Body of pancreas (tissue), 4 donors: ENCODE measurements around the gene CPT2. TPM values are rescaled to one million over a fixed set of nuclear protein-coding genes. Genes with fewer than 3 reads are reported as not detected.
"Not testable (repeated sequence)": the region's sequence is repeated elsewhere in the genome, so short reads cannot be mapped to it uniquely, and the experiment has no call there.

Experiments used
- ATAC-seq: fragments of 150-250 bp; one replicate; pipeline ENCODE4 v1.9.1; 2016
- DNase-seq, 4 donors: peaks; one replicate each; pipeline ENCODE4 v3.0.0-alpha.2; 2019
- H3K27ac ChIP-seq, 4 donors: fragments of 200-600 bp; sonication (generic); 1 replicate in 3 of 4; 2 replicates in 1 of 4; pipeline versions ENCODE4 v1.5.1 to v1.6.1; 2016 to 2019; ENCODE audit warnings: mild to moderate bottlenecking in 1 of 4, mixed read lengths in 1 of 4, moderate library complexity in 1 of 4
- H3K27me3 ChIP-seq, 2 donors: fragments of 200-600 bp; sonication (generic); one replicate each; pipeline ENCODE4 v1.6.0; 2016; ENCODE audit warnings: mild to moderate bottlenecking in 1 of 2
- H3K36me3 ChIP-seq, 2 donors: fragments of 200-600 bp; sonication (generic); replicated peaks in 1 of 2; 2 replicates each; pipeline ENCODE4 v1.5.1; 2016; ENCODE audit warnings: low read depth in 2 of 2; ENCODE audit not compliant: insufficient read depth in 1 of 2
- H3K4me1 ChIP-seq: fragments of 200-600 bp; sonication (generic); one replicate; pipeline ENCODE4 v1.6.0; 2016
- H3K4me3 ChIP-seq, 2 donors: fragments of 200-600 bp; sonication (generic); 1 replicate in 1 of 2; 2 replicates in 1 of 2; pipeline ENCODE4 v1.5.1; 2016 to 2019
- H3K9me3 ChIP-seq, 3 donors: fragments of 200-600 bp; sonication (generic); 1 replicate in 2 of 3; 2 replicates in 1 of 3; pipeline ENCODE4 v1.5.1; 2016
- POLR2A ChIP-seq, 3 donors: fragments of 450-650 bp; IDR thresholded peaks; one replicate each; pipeline ENCODE4 v1.6.1; 2016; ENCODE audit warnings: antibody characterized with exemption in 3 of 3, mild to moderate bottlenecking in 2 of 3
- WGBS, 2 donors: methylation state at CpG; one replicate each; pipeline ENCODE4 v1.1.5; 2017; 5-methylcytosine and 5-hydroxymethylcytosine counted together
- intact Hi-C: fragments of 100-400 bp; cut with DNase I; formaldehyde crosslinking; loops from one replicate; pipeline ENCODE4 v1.15.1; 2023
- total RNA-seq, 2 donors: library from RNA; depleted of rRNA; stranded (reverse); fragments of >200 nt; gene quantifications; one replicate each; pipeline ENCODE4 v1.1.0, GENCODE V29; 2016
- TF ChIP-seq, protein P1 (sequence below), 7 experiments: fragments of 450-650 bp in 4 of 7; fragments of 200-600 bp in 3 of 7; sonication (generic) in 3 of 7; IDR thresholded peaks; one replicate each; pipeline ENCODE4 v1.5.1; 2016 to 2019; ENCODE audit warnings: antibody characterized with exemption in 7 of 7

The CPT2 gene
- total RNA-seq, 2 donors from 2014 or later = 14.5 to 15.6 TPM

- no peaks in the 10 kb centered on the region for H3K9me3 ChIP-seq
- ATAC-seq (peak; percentile 4), DNase-seq (no peak)
- H3K4me1 ChIP-seq = peaks cover 44% of the 10 kb centered on the region
- WGBS, 2 donors = 34 to 39% methylated on average over 9 of the region's 9 CpGs
- no peaks in the 10 kb centered on the region for H3K27me3 ChIP-seq
- H3K36me3 ChIP-seq = no peaks in the 10 kb centered on the region
- peak overlapping the region; percentile 3 to 95 (median 90) for H3K27ac ChIP-seq
- TF ChIP-seq POLR2A (IDR thresholded peaks at IDR 0.05) = no peak
- TF ChIP-seq, protein P1, sequence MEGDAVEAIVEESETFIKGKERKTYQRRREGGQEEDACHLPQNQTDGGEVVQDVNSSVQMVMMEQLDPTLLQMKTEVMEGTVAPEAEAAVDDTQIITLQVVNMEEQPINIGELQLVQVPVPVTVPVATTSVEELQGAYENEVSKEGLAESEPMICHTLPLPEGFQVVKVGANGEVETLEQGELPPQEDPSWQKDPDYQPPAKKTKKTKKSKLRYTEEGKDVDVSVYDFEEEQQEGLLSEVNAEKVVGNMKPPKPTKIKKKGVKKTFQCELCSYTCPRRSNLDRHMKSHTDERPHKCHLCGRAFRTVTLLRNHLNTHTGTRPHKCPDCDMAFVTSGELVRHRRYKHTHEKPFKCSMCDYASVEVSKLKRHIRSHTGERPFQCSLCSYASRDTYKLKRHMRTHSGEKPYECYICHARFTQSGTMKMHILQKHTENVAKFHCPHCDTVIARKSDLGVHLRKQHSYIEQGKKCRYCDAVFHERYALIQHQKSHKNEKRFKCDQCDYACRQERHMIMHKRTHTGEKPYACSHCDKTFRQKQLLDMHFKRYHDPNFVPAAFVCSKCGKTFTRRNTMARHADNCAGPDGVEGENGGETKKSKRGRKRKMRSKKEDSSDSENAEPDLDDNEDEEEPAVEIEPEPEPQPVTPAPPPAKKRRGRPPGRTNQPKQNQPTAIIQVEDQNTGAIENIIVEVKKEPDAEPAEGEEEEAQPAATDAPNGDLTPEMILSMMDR (IDR thresholded peaks at IDR 0.05) = no peak
- peak overlapping the region; percentile 57 to 89 for H3K4me3 ChIP-seq
- intact Hi-C loops = no loop called here
Measured at GRCh38 chr1:53196017-53196484, 573 bp upstream of the CPT2 start.

DNA sequence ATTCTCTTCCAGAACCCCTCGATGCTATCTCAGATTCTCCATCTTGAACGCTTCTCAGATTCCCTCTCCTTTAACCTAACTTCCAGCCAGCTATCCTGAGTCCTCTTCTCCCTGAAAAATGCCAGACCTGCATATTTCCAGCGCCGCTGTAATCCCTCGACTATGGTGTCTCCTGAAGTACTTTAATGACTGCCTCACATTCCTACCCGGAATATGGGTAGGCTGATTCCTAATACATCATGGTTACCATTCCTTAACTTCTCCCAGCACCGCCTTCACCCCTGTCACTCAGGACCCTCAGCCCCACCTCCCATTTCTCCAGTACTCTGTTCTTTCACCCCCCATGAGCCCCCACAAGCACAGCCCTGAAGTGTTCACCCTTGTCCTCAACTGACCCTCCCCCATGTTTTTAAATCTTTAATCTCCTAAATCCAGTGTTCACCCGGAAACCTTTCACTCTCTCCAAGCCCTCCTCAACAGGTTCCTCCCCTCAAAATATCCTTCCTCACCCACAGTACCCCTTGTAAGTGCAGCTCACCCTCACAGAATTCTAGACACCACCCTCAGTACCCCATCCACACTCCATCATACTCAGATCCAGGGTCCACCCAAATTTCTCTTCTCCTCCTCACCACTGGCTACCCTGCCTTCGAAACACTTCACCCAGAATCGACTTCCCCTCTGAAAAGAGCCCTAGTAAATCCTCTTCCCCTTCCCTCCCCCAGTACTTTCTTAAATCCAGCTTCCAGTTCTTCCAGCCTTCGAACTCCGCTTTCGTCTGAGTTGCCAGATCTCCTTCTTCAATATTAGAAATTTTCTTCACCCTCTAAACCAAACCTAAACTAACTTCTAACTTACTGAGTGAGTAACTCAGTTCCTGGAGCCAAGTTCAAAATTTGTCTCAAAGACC, 922 bp downstream of the CPT2 start:
- peaks cover 0 to 2% of the 10 kb centered on the region in 2 donors for H3K36me3 ChIP-seq

DNA sequence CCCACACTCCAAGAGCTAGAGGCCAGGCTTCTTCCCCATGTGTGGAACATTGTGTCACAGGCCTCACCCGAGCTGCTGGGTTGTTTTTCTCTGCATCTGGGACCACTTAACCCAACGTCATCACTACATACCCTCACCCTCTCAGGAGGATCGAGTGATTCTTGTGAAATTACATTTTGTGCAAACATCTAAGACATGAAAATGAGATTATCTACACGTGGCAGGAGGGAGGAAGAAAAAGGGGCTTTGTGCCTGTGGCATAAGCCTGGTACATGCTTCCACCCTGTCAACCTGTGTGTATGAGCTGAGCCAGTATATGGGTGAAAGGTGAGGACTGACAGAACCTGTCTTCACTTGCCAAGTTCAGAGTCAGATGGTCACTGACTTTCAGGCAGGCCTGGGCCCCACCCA, 1.6 kb downstream of the CPT2 start:
- Histone ChIP-seq H3K4me3 (no peak overlapping the region), H3K9me3 (no peaks in the 10 kb centered on the region), H3K27ac (peak overlapping the region in 3 of 4 donors; percentile 89 to 95 (median 91)), H3K36me3 (peaks cover 0 to 6% of the 10 kb centered on the region in 2 donors), H3K27me3 (no peaks in the 10 kb centered on the region), H3K4me1 (peaks cover 41% of the 10 kb centered on the region)
- TF ChIP-seq, protein P1 (IDR thresholded peaks at IDR 0.05) = no peak
- TF ChIP-seq POLR2A (IDR thresholded peaks at IDR 0.05) = peak in 1 of 3 donors; percentile 5
- 22 to 30% methylated on average over 4 of the region's 4 CpGs for WGBS, 2 donors
- no peak for ATAC-seq
- intact Hi-C loops = no loop called here
- no peak for DNase-seq

More for the DNA sequence above, 922 bp downstream of the CPT2 start:
- no peak for TF ChIP-seq POLR2A (IDR thresholded peaks at IDR 0.05)
- TF ChIP-seq, protein P1 (IDR thresholded peaks at IDR 0.05) = no peak
- peak overlapping the region; percentile 89 to 95 (median 92) for H3K27ac ChIP-seq
- WGBS, 2 donors = 26 to 33% methylated on average over 13 of the region's 13 CpGs
- peak; percentile 2 for ATAC-seq
- peak overlapping the region; percentile 57 to 89 for H3K4me3 ChIP-seq
- intact Hi-C loops = no loop called here
- no peak for DNase-seq
- H3K27me3 ChIP-seq = no peaks in the 10 kb centered on the region
- no peaks in the 10 kb centered on the region for H3K9me3 ChIP-seq
- H3K4me1 ChIP-seq = peaks cover 44% of the 10 kb centered on the region

DNA sequence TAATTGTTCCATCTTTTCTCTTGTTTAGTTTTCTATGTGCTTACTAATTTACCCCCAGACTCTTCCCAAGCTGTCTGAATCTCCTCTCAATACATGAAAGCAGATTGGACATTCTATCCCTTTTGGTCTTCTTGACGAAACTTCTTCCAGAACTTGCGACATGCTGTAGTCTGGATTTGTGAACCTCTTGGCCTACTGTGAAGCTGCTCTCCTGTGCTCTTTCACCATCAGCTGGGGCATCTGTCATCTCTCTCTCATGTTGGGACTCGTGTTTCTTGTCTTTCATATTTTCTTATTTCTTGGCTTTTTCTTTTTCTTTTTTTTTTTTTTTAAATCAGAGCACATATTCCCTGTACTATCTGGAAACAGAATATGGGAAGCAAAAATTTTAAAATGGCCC, 6.8 kb downstream of the CPT2 start:
- peaks cover 4 to 15% of the 10 kb centered on the region in 2 donors for H3K36me3 ChIP-seq
- 90 to 99% methylated on average over 3 of the region's 3 CpGs for WGBS, 2 donors

GRCh38 chr1:53205496-53205895, 8.9 kb downstream of the CPT2 start:
- peaks cover 4 to 24% of the 10 kb centered on the region in 2 donors for H3K36me3 ChIP-seq
- H3K9me3 ChIP-seq, intact Hi-C loops, H3K4me1 ChIP-seq, H3K27ac ChIP-seq, ATAC-seq, H3K4me3 ChIP-seq, H3K27me3 ChIP-seq, DNase-seq: not testable (repeated sequence)
- 95 to 100% methylated on average over 1 of the region's 1 CpG for WGBS, 2 donors

More for the DNA sequence above, 6.8 kb downstream of the CPT2 start:
- DNase-seq = no peak
- intact Hi-C loops = no loop called here
- Histone ChIP-seq H3K4me1 (peaks cover 13% of the 10 kb centered on the region), H3K27me3 (no peaks in the 10 kb centered on the region), H3K9me3 (no peaks in the 10 kb centered on the region), H3K27ac (no peak overlapping the region), H3K4me3 (no peak overlapping the region)
- TF ChIP-seq POLR2A (IDR thresholded peaks at IDR 0.05) = no peak
- TF ChIP-seq, protein P1 (IDR thresholded peaks at IDR 0.05) = no peak
- no peak for ATAC-seq

DNA sequence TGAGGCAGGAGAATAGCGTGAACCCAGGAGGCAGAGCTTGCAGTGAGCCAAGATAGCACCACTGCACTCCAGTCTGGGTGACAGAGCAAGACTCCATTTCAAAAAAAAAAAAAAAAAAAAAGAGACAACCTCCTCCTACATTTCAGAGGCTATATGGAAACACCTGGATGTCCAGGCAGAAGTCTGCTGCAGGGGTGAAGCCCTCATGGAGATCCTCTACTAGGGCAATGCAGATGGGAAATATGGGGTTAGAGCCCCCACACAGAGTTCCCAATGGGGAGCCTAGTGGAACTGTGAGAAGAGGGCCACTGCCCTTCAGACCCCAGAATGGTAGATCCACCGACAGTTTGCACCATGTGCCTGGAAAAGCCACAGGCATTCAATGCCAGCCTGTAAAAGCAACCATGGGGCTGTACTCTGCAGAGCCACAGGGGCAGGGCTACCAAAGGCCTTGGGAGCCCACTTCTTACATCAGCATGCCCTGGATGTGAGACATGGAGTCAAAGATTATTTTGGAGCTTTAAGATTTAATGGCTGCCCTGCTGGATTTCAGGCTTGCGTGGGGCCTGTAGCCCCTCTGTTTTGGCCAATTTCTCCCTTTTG, 9.6 kb downstream of the CPT2 start:
- ATAC-seq, H3K27me3 ChIP-seq, H3K9me3 ChIP-seq, H3K4me3 ChIP-seq, H3K4me1 ChIP-seq, DNase-seq, intact Hi-C loops, H3K27ac ChIP-seq: not testable (repeated sequence)
- WGBS, 2 donors = 94 to 97% methylated on average over 3 of the region's 3 CpGs
- peaks cover 4 to 31% of the 10 kb centered on the region in 2 donors for H3K36me3 ChIP-seq
